CD4-positive, alpha-beta T cell (primary cell): ENCODE results near the gene CD300LG. TPM values are rescaled to one million over a fixed set of nuclear protein-coding genes. Genes with fewer than 3 reads are reported as not detected.

ENCODE experiments used
- ATAC-seq: fragments of 200-7000 bp; cut with Tn5 transposase; one replicate; pipeline ENCODE4 v1.10.0; 2022; ENCODE audit warnings: mild to moderate bottlenecking; ENCODE audit not compliant: poor library complexity
- CTCF ChIA-PET: fragments of 350-600 bp; sonication (Branson Sonifier 250); formaldehyde crosslinking; loops from one replicate; lab custom pipeline; 2021; ENCODE audit warnings: antibody characterized with exemption, inconsistent platforms; lab: Charles Lee
- POLR2A ChIA-PET: fragments of 350-600 bp; sonication (Branson Sonifier 250); formaldehyde crosslinking; loops from one replicate; lab custom pipeline; 2021; ENCODE audit warnings: antibody characterized with exemption, inconsistent platforms; lab: Charles Lee
- DNase-seq, 14 experiments: peaks; one replicate each; pipeline ENCODE4 v3.0.0-alpha.2; 2013 to 2020; ENCODE audit warnings: mixed read lengths in 2 of 14
- H3K27ac ChIP-seq, 2 donors: one replicate each; pipeline versions ENCODE4 v1.5.1 to v1.7.0; 2013; ENCODE audit warnings: low read length in 2 of 2, low read depth in 1 of 2, mild to moderate bottlenecking in 1 of 2
- H3K27me3 ChIP-seq, 2 experiments: 1 replicate in 1 of 2; 2 replicates in 1 of 2; pipeline versions ENCODE4 v1.6.1 to v1.7.0; 2013; ENCODE audit warnings: low read length in 2 of 2, control low read depth in 1 of 2, mild to moderate bottlenecking in 1 of 2, moderate library complexity in 1 of 2; ENCODE audit not compliant: insufficient read depth in 2 of 2, control insufficient read depth in 1 of 2
- H3K36me3 ChIP-seq: one replicate; pipeline ENCODE4 v1.6.1; 2013; ENCODE audit warnings: low read length, control low read depth; ENCODE audit not compliant: insufficient read depth
- H3K4me1 ChIP-seq: one replicate; pipeline ENCODE4 v1.6.1; 2013; ENCODE audit warnings: low read length, control low read depth; ENCODE audit not compliant: insufficient read depth
- H3K4me3 ChIP-seq: one replicate; pipeline ENCODE4 v1.5.1; 2013; ENCODE audit warnings: mild to moderate bottlenecking, low read length, moderate library complexity
- H3K9me3 ChIP-seq, 2 experiments: 1 replicate in 1 of 2; 2 replicates in 1 of 2; pipeline versions ENCODE4 v1.6.1 to v1.7.0; 2013; ENCODE audit warnings: low read length in 2 of 2, mild to moderate bottlenecking in 2 of 2, control low read depth in 1 of 2, moderate library complexity in 1 of 2; ENCODE audit not compliant: control insufficient read depth in 1 of 2, insufficient read depth in 1 of 2
- H3K27ac Mint-ChIP-seq: one replicate; pipeline ENCODE4 v1.8.0; 2020; ENCODE audit warnings: mixed read lengths
- H3K27me3 Mint-ChIP-seq: one replicate; pipeline ENCODE4 v1.8.0; 2021; ENCODE audit warnings: mixed read lengths
- H3K36me3 Mint-ChIP-seq: one replicate; pipeline ENCODE4 v1.8.0; 2021; ENCODE audit warnings: low read depth, mixed read lengths
- H3K4me1 Mint-ChIP-seq: one replicate; pipeline ENCODE4 v1.8.0; 2021; ENCODE audit warnings: low read depth, mixed read lengths
- H3K4me3 Mint-ChIP-seq: one replicate; pipeline ENCODE4 v1.8.0; 2020; ENCODE audit warnings: mild to moderate bottlenecking, mixed read lengths
- H3K9me3 Mint-ChIP-seq: one replicate; pipeline ENCODE4 v1.8.0; 2020; ENCODE audit warnings: mixed read lengths
- CTCF ChIP-seq: fragments of 200-600 bp; IDR thresholded peaks from one replicate; pipeline ENCODE4 v1.8.0; 2022; ENCODE audit warnings: antibody characterized with exemption, mild to moderate bottlenecking
- intact Hi-C, 2 experiments: fragments of 100-400 bp; cut with DNase I in 1 of 2; cut with micrococcal nuclease in 1 of 2; formaldehyde crosslinking; loops; one replicate each; pipeline versions ENCODE4 v1.15.1 to v1.9.0; 2023 to 2025; cut with DNase I, micrococcal nuclease
- total RNA-seq, 174 experiments: library from RNA in 2 of 174; stranded (reverse) in 2 of 174; gene quantifications; one replicate each; pipeline ENCODE4 v1.2.3 and lab custom pipeline; 2021 to 2026

The CD300LG gene
- total RNA-seq, 2 experiments from 2014 or later = not detected

- ChIA-PET POLR2A (no interaction called here), CTCF (no interaction called here)
- H3K9me3 Mint-ChIP-seq = no peaks in the 10 kb centered on the region
- no peaks in the 10 kb centered on the region for H3K27me3 ChIP-seq
- H3K9me3 ChIP-seq = no peaks in the 10 kb centered on the region
- no peaks in the 10 kb centered on the region for H3K36me3 ChIP-seq
- no peaks in the 10 kb centered on the region for H3K4me1 ChIP-seq
- TF ChIP-seq CTCF = no peak
- H3K36me3 Mint-ChIP-seq = no peaks in the 10 kb centered on the region
- H3K4me3 Mint-ChIP-seq = no peak overlapping the region
- H3K27ac Mint-ChIP-seq = no peak overlapping the region
- ATAC-seq = no peak
- no peaks in the 10 kb centered on the region for H3K4me1 Mint-ChIP-seq
- DNase-seq = no peak
- no peak overlapping the region for H3K27ac ChIP-seq
- no peak overlapping the region for H3K4me3 ChIP-seq
- intact Hi-C loops = no loop called here
- peaks cover 3% of the 10 kb centered on the region for H3K27me3 Mint-ChIP-seq
Observed at GRCh38 chr17:43825567-43825966, 21.4 kb upstream of the CD300LG start.

GRCh38 chr17:43826206-43826605 is 20.8 kb upstream of the CD300LG start:
- CTCF ChIA-PET = interaction anchor here (0.8 kb wide), 1 partner anchor 20 kb away, joined by 4 read pairs; no protein-coding TSS in a partner anchor
- H3K4me1 Mint-ChIP-seq = no peaks in the 10 kb centered on the region
- DNase-seq = no peak

GRCh38 chr17:43827596-43827995 is 19.4 kb upstream of the CD300LG start:
- CTCF ChIA-PET = interaction anchor here (1.2 kb wide), 1 partner anchor 19 kb away, joined by 3 read pairs; no protein-coding TSS in a partner anchor
- ATAC-seq = no peak
- POLR2A ChIA-PET = no interaction called here
- Histone ChIP-seq H3K9me3 (no peaks in the 10 kb centered on the region), H3K4me1 (peaks cover 6% of the 10 kb centered on the region), H3K4me3 (no peak overlapping the region), H3K27me3 (no peaks in the 10 kb centered on the region), H3K36me3 (no peaks in the 10 kb centered on the region), H3K27ac (no peak overlapping the region)
- DNase-seq = no peak
- TF ChIP-seq CTCF = no peak
- intact Hi-C loops = no loop called here
- peaks cover 16% of the 10 kb centered on the region for H3K27me3 Mint-ChIP-seq
- H3K4me3 Mint-ChIP-seq = no peak overlapping the region
- no peak overlapping the region for H3K27ac Mint-ChIP-seq
- no peaks in the 10 kb centered on the region for H3K4me1 Mint-ChIP-seq
- H3K9me3 Mint-ChIP-seq = no peaks in the 10 kb centered on the region
- no peaks in the 10 kb centered on the region for H3K36me3 Mint-ChIP-seq

More at GRCh38 chr17:43826206-43826605, 20.8 kb upstream of the CD300LG start:
- Mint-ChIP-seq H3K4me3 (no peak overlapping the region), H3K9me3 (no peaks in the 10 kb centered on the region), H3K27me3 (peaks cover 3% of the 10 kb centered on the region), H3K36me3 (no peaks in the 10 kb centered on the region), H3K27ac (no peak overlapping the region)
- no peak overlapping the region for H3K4me3 ChIP-seq
- intact Hi-C loops = no loop called here
- H3K4me1 ChIP-seq = no peaks in the 10 kb centered on the region
- H3K27me3 ChIP-seq = no peaks in the 10 kb centered on the region
- no peak for ATAC-seq
- no peak for TF ChIP-seq CTCF
- POLR2A ChIA-PET = no interaction called here
- H3K9me3 ChIP-seq = no peaks in the 10 kb centered on the region
- H3K36me3 ChIP-seq = no peaks in the 10 kb centered on the region
- no peak overlapping the region for H3K27ac ChIP-seq
